Upper lobe of left lung (tissue), 4 donors: ENCODE measurements around the gene VAMP2.

Experiments used
- CTCF ChIP-seq, 6 experiments: fragments of 450-650 bp in 4 of 6; fragments of 200-600 bp in 2 of 6; sonication (generic) in 2 of 6; IDR thresholded peaks; one replicate each; pipeline ENCODE4 v1.5.1; 2016 to 2019; ENCODE audit warnings: antibody characterized with exemption in 6 of 6
- POLR2A ChIP-seq, 4 donors: fragments of 450-650 bp; IDR thresholded peaks; one replicate each; pipeline ENCODE4 v1.5.1; 2016 to 2017; ENCODE audit warnings: antibody characterized with exemption in 4 of 4, mild to moderate bottlenecking in 2 of 4
- POLR2AphosphoS5 ChIP-seq, 2 donors: sonication (generic); formaldehyde crosslinking; IDR thresholded peaks; one replicate each; pipeline ENCODE4 v1.5.1; 2017; ENCODE audit warnings: antibody characterized with exemption in 2 of 2

DNA sequence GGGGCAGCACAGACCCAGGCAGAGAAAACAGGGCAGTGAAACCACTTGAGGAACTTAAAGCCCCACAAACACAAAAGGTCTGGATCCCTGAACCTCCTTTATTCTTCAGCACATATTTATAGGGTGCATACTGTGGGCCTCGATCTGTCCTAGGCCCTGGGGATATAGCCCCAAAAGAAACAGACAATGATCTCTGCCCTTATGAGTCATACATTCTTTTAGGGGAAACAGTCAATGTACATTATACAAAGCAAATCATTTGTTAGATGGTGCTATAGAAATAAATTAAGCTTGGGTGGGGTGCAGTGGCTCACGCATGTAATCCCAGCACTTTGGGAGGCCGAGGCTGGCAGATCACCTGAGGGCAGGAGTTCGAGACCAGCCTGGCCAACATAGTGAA, 28.8 kb downstream of the VAMP2 start:
- TF ChIP-seq CTCF (IDR thresholded peaks at IDR 0.05): no peak
- no peak for TF ChIP-seq POLR2AphosphoS5 (IDR thresholded peaks at IDR 0.05)
- no peak for TF ChIP-seq POLR2A (IDR thresholded peaks at IDR 0.05)
